ENCODE data around the gene NUMBL.
"Not testable (repeated sequence)": the region's sequence is repeated elsewhere in the genome, so short reads cannot be mapped to it uniquely, and the experiment has no call there.

The NUMBL gene

GRCh38 chr19:40690050-40690692 is at the start of gene NUMBL:
Gene NUMBL (minus strand): TSS chr19:40690651. CDS start chr19:40690483, 168 bp downstream.
- DNase-seq, result no peak

- DNase-seq, result no peak
These were observed 48.8 kb upstream of the NUMBL start for GRCh38 chr19:40739030-40739839.

GRCh38 chr19:40737102-40737644 is 46.7 kb upstream of the NUMBL start:
- DNase-seq, result no peak

GRCh38 chr19:40736661-40737060 is 46.2 kb upstream of the NUMBL start:
- DNase-seq, result no peak

- no peak for DNase-seq
These were observed 44.7 kb upstream of the NUMBL start for GRCh38 chr19:40735013-40735771.

- DNase-seq, result no peak
These were observed 42.7 kb upstream of the NUMBL start for GRCh38 chr19:40733149-40733548.

- not testable (repeated sequence) for DNase-seq
These were observed 41.9 kb upstream of the NUMBL start for GRCh38 chr19:40732304-40732703.

GRCh38 chr19:40730065-40730464 is 39.6 kb upstream of the NUMBL start:
- DNase-seq, result not testable (repeated sequence)

- DNase-seq, result no peak
These were observed 35.8 kb upstream of the NUMBL start for GRCh38 chr19:40726279-40726678.

- no peak for DNase-seq
These were observed 34.4 kb upstream of the NUMBL start for GRCh38 chr19:40724855-40725254.

- peak; percentile 28 for DNase-seq
These were observed 33.9 kb upstream of the NUMBL start for GRCh38 chr19:40724315-40724714.

GRCh38 chr19:40723661-40724254 is 33.3 kb upstream of the NUMBL start:
- DNase-seq, result no peak

- no peak for DNase-seq
These were observed 31.6 kb upstream of the NUMBL start for GRCh38 chr19:40721936-40722661.

- no peak for DNase-seq
These were observed 30.7 kb upstream of the NUMBL start for GRCh38 chr19:40721140-40721486.

- no peak for DNase-seq
These were observed 29.0 kb upstream of the NUMBL start for GRCh38 chr19:40719414-40719894.

GRCh38 chr19:40718774-40719391 is 28.4 kb upstream of the NUMBL start:
- DNase-seq, result no peak

- no peak for DNase-seq
These were observed 27.7 kb upstream of the NUMBL start for GRCh38 chr19:40717880-40718773.

GRCh38 chr19:40717325-40717879 is 27.0 kb upstream of the NUMBL start:
- DNase-seq, result no peak

GRCh38 chr19:40716482-40717324 is 26.3 kb upstream of the NUMBL start, which contains the start of the genes COQ8B and ITPKC:
Gene COQ8B (minus strand): TSS chr19:40716886. CDS start chr19:40714632, 2,254 bp downstream.
Gene ITPKC (plus strand): TSS chr19:40717112. CDS start chr19:40717136, 24 bp downstream.
- DNase-seq, result peak; percentile 99

All from stimulated activated CD4-positive, alpha-beta T cell treated with anti-CD3 and anti-CD28 coated beads, Interleukin-1b, Interleukin-23, amount 100 ng/mL, for 48 hours (primary cell).